ENCODE measurements around the gene ANKS1B. TPM values are rescaled to one million over a fixed set of nuclear protein-coding genes. Genes with fewer than 3 reads are reported as not detected.

Gene ANKS1B
- total RNA-seq, 4 donors from 2014 or later = 16.6 to 62.6 (median 40.2) TPM

DNA sequence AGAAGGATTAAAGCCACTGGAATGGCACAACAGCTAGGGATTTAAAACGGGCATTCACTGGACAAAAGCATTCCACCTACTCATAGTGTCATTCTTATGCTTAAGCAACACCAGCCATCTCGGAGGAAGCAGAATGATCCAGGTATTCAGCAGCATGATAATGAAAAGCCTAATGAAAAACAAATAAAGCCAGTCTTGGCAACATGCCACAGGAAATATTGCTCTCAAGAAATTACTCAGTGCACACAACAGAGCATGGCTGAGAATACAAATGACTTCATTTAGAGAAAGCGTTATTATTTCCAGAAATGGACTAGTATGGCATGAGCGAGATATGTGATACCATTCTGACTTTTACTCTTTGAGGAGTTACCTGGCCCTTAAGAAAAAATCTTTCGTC, 897.5 kb downstream of the ANKS1B start:
- intact Hi-C loops (cut with DNase I; ENCODE audit: low total_unique reads) = no loop called here
- Histone ChIP-seq H3K36me3 (no peaks in the 10 kb centered on the region), H3K4me3 (no peak overlapping the region), H3K27ac (no peak overlapping the region), H3K4me1 (no peaks in the 10 kb centered on the region), H3K9me3 (no peaks in the 10 kb centered on the region), H3K27me3 (no peaks in the 10 kb centered on the region)
- no peak for DNase-seq
- TF ChIP-seq, protein P1, sequence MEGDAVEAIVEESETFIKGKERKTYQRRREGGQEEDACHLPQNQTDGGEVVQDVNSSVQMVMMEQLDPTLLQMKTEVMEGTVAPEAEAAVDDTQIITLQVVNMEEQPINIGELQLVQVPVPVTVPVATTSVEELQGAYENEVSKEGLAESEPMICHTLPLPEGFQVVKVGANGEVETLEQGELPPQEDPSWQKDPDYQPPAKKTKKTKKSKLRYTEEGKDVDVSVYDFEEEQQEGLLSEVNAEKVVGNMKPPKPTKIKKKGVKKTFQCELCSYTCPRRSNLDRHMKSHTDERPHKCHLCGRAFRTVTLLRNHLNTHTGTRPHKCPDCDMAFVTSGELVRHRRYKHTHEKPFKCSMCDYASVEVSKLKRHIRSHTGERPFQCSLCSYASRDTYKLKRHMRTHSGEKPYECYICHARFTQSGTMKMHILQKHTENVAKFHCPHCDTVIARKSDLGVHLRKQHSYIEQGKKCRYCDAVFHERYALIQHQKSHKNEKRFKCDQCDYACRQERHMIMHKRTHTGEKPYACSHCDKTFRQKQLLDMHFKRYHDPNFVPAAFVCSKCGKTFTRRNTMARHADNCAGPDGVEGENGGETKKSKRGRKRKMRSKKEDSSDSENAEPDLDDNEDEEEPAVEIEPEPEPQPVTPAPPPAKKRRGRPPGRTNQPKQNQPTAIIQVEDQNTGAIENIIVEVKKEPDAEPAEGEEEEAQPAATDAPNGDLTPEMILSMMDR (IDR thresholded peaks at IDR 0.05) = no peak
- TF ChIP-seq POLR2A (IDR thresholded peaks at IDR 0.05) = no peak

DNA sequence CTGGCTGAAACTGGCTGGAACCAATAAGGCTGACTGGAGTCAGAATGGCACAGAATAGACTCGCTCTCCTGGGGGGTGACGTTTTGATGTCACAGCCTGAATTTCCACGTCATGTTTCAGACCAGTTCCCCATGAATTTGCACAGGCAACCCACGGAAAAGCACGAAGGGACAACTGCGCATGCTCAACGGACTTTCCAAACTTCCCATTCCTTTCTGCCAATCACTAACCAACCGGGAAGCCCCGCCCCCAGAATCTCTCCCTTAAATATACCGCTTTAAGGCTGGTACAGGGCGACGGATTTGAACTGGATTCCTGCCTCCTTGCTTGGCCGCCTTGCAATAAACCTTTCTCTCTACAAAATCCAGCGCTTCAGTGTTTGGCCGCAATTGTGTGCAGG, 904.9 kb downstream of the ANKS1B start:
- intact Hi-C loops (cut with DNase I; ENCODE audit: low total_unique reads) = no loop called here
- Histone ChIP-seq H3K27ac (no peak overlapping the region), H3K4me3 (no peak overlapping the region), H3K27me3 (no peaks in the 10 kb centered on the region), H3K9me3 (no peaks in the 10 kb centered on the region), H3K36me3 (no peaks in the 10 kb centered on the region), H3K4me1 (no peaks in the 10 kb centered on the region)
- no peak for DNase-seq
- TF ChIP-seq POLR2A (IDR thresholded peaks at IDR 0.05) = no peak
- TF ChIP-seq, protein P1 (IDR thresholded peaks at IDR 0.05) = no peak

DNA sequence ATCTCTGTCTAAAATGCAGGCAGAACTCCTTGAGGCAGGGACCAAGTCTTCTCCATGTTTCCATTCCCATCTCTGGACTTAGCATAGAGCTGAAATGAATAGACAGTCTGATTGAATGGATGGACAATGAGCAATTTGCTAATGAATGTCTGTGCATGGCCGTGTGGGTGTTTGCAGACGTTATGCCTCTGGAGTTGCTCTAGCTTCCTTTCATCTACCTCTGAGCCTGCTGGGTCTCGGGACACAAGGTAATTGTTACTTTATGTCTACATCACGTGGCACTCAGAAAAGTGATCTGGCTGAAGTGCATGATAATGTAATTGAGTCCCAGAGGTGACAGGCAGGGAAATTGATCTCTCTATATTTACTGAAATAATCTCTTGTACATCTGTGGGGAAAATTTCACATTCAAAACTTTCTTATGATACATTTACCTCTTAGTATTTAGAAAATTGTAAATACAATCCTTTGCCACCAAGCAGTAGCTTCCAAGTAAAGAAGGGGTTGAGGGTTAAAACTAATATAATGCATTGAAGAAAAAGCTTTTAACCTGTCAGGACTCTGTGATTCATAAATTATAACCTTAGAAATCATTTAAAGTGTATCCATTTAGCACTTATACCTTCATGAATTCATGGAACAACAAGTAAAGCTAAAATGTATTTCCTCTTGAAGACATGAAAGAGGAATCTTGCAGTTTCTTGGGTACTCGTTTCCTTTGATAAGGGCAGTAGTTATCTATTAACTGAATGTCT, 915.6 kb downstream of the ANKS1B start:
- Histone ChIP-seq H3K27ac (no peak overlapping the region), H3K36me3 (no peaks in the 10 kb centered on the region), H3K27me3 (no peaks in the 10 kb centered on the region), H3K9me3 (no peaks in the 10 kb centered on the region), H3K4me3 (no peak overlapping the region), H3K4me1 (no peaks in the 10 kb centered on the region)
- DNase-seq = no peak
- intact Hi-C loops (cut with DNase I; ENCODE audit: low total_unique reads) = no loop called here
- TF ChIP-seq, protein P1 (IDR thresholded peaks at IDR 0.05) = no peak
- TF ChIP-seq POLR2A (IDR thresholded peaks at IDR 0.05) = no peak

DNA sequence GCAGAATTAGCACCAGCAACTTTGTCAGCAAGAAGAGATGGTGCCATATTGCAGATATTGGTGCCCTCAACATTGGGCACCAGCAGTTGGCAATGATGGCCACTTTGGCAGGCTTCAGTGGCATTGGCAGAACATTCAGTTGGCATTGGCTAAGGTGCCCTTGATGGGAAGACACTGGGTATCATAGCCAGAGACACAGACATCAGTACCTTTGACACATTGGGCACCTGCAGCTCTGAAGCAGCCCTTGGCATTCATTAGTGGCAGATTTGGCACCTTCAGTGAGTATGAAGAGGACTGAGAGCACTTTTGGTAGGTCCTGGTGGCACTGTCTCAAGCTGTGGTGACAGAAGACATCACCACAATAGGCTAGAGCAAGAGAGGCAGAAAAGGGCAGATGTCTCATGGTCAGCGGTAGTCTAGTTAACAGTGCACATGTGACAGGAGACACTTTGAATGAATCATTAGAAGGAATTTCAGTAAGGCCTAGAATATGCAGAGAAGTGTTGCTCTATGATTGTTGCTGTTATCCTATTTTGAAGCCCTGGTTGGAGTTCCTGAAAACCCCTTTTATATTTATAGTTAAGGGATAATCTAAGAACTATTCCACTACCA, 917.5 kb downstream of the ANKS1B start:
- H3K27ac ChIP-seq = no peak overlapping the region
- intact Hi-C loops (cut with DNase I; ENCODE audit: low total_unique reads) = no loop called here
- no peaks in the 10 kb centered on the region for H3K27me3 ChIP-seq
- no peaks in the 10 kb centered on the region for H3K4me1 ChIP-seq
- H3K36me3 ChIP-seq = no peaks in the 10 kb centered on the region
- no peak for DNase-seq
- H3K4me3 ChIP-seq = no peak overlapping the region
- H3K9me3 ChIP-seq = no peaks in the 10 kb centered on the region
- TF ChIP-seq, protein P1 (IDR thresholded peaks at IDR 0.05) = no peak
- no peak for TF ChIP-seq POLR2A (IDR thresholded peaks at IDR 0.05)

DNA sequence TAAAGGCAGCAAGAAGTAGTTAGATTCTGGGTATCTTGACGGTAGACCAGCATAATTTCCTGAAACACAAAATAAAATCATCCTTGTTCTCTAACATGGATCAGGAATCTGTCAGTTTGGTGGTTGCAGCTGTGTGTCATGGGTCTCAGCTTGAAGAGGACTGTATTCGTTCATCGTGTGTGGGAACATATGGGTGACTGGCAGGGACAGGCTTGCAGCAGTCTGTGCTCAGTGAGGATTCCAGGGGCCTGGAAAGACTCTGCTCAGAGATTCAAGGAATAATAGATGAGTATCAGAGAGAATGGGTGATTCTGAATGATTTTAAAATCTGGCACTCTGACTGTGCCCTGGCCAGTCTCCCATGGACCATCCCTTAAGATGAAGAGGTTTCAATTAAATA, 918.0 kb downstream of the ANKS1B start:
- Histone ChIP-seq H3K4me1 (no peaks in the 10 kb centered on the region), H3K36me3 (no peaks in the 10 kb centered on the region), H3K4me3 (no peak overlapping the region), H3K27me3 (no peaks in the 10 kb centered on the region), H3K9me3 (no peaks in the 10 kb centered on the region), H3K27ac (no peak overlapping the region)
- intact Hi-C loops (cut with DNase I; ENCODE audit: low total_unique reads) = no loop called here
- no peak for DNase-seq
- no peak for TF ChIP-seq POLR2A (IDR thresholded peaks at IDR 0.05)
- TF ChIP-seq, protein P1 (IDR thresholded peaks at IDR 0.05) = no peak
